HG02840 (cell line): ENCODE measurements around the gene BNIPL.

ENCODE experiments used
- ATAC-seq: cut with Tn5 transposase; IDR thresholded peaks from one replicate; pipeline ENCODE4 v1.9.1; 2021; ENCODE audit warnings: mild to moderate bottlenecking, moderate library complexity, moderate number of reproducible peaks; ENCODE audit not compliant: unreplicated experiment, low FRiP score

The BNIPL gene

GRCh38 chr1:151009674-151010345, 26.6 kb upstream of the BNIPL start:
- no peak for ATAC-seq

GRCh38 chr1:151010346-151010726, 26.1 kb upstream of the BNIPL start:
- no peak for ATAC-seq

GRCh38 chr1:151011154-151011850, 25.1 kb upstream of the BNIPL start:
- no peak for ATAC-seq

- ATAC-seq, result no peak
Observed at GRCh38 chr1:151012684-151013471, 23.5 kb upstream of the BNIPL start.

- ATAC-seq, result no peak
Observed at GRCh38 chr1:151013518-151013917, 22.9 kb upstream of the BNIPL start.

GRCh38 chr1:151024540-151025146, 11.7 kb upstream of the BNIPL start:
- no peak for ATAC-seq

GRCh38 chr1:151026460-151026859, 9.9 kb upstream of the BNIPL start:
- no peak for ATAC-seq

- ATAC-seq, result no peak
Observed at GRCh38 chr1:151032164-151032563, 4.2 kb upstream of the BNIPL start.

- no peak for ATAC-seq
Observed at GRCh38 chr1:151035167-151035566, 1.2 kb upstream of the BNIPL start.

GRCh38 chr1:151037032-151037431, 646 bp downstream of the BNIPL start:
- no peak for ATAC-seq

- ATAC-seq, result no peak
Observed at GRCh38 chr1:151039521-151039920, 3.1 kb downstream of the BNIPL start.

GRCh38 chr1:151043163-151043562, 6.8 kb downstream of the BNIPL start:
- no peak for ATAC-seq

GRCh38 chr1:151047591-151047924, 11.2 kb downstream of the BNIPL start, which contains the start of gene C1orf56:
C1orf56 (plus strand) TSS chr1:151047751; CDS start chr1:151047848, 97 bp downstream.
- peak; percentile 39 for ATAC-seq

- ATAC-seq, result peak; percentile 54
Observed at GRCh38 chr1:151047925-151048644, 11.7 kb downstream of the BNIPL start.

- no peak for ATAC-seq
Observed at GRCh38 chr1:151048645-151049032, 12.3 kb downstream of the BNIPL start.

GRCh38 chr1:151049458-151049857, 13.1 kb downstream of the BNIPL start:
- no peak for ATAC-seq

GRCh38 chr1:151050051-151050688, 13.8 kb downstream of the BNIPL start:
- no peak for ATAC-seq

- ATAC-seq, result no peak
Observed at GRCh38 chr1:151051356-151052009, 15.1 kb downstream of the BNIPL start.

GRCh38 chr1:151054971-151055547, 18.7 kb downstream of the BNIPL start:
- no peak for ATAC-seq
